ENCODE data around the gene CCBE1.

The CCBE1 gene

DNA sequence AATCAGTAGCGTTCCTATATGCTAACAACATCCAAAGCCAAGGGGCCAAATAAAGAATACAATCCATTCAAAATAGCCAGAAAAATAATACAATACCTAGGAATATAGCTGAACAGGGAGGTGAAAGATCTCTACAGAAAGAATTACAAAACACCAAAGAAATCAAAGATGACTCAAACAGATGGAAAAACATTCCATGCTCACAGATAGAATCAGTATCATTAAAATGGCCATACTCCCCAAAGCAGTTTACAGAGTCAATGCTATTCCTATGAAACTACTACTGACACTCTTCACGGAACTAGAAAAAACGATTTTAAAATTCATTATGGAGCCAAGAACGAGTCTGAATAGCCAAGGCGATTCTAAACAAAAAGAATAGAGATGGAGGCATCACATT, 57.4 kb downstream of the CCBE1 start:
- no peak for DNase-seq
- in situ Hi-C loops (cut with HindIII; ENCODE audit: low pct_ligation_motif_present, low pct_unique_long_range_greater_than_20kb, low sequenced_read_pairs): no loop called here

DNA sequence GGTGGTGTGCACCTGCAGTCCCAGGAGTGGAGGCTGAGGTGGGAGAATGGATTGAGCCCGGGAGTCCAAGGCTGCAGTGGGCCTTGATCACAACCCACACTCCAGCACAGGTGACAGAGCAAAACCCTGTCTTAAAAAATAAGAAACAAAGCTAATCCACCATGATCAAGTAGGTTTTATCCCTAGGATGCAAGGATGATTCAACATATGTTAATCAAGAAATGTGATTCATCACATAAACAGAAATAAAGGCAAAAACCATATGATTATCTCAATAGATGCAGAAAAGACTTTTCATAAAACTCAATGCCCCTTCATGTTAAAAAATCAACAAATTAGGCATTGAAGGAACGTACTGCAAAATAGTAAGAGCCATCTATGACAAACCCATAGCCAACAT, 58.1 kb downstream of the CCBE1 start:
- in situ Hi-C loops (cut with HindIII; ENCODE audit: low pct_ligation_motif_present, low pct_unique_long_range_greater_than_20kb, low sequenced_read_pairs): no loop called here
- no peak for DNase-seq

DNA sequence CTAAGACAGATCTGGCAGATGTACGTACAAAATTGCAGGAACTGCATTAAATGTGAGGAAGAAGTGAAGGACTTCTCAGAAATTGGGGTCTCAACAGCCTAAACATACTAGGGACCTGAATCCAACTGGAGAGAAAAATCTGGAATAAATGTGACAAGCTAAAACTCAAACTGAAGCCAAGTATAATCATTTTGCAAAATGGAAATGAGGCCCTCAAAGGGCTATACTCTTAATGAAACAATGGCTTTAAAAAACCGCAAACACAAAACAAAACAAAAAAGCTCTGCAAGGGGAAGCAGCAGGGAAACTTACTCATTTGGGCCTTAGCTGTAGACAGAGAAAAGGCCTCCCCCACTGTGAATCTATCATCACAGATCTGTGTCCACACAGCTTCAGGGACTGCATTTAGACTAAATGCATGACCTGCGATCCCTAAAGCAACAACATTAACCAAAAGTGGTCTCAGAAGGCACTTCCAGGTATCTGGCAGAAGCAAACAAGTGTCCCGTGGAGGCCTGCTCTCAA, 63.2 kb downstream of the CCBE1 start:
- in situ Hi-C loops (cut with HindIII; ENCODE audit: low pct_ligation_motif_present, low pct_unique_long_range_greater_than_20kb, low sequenced_read_pairs): no loop called here
- no peak for DNase-seq

DNA sequence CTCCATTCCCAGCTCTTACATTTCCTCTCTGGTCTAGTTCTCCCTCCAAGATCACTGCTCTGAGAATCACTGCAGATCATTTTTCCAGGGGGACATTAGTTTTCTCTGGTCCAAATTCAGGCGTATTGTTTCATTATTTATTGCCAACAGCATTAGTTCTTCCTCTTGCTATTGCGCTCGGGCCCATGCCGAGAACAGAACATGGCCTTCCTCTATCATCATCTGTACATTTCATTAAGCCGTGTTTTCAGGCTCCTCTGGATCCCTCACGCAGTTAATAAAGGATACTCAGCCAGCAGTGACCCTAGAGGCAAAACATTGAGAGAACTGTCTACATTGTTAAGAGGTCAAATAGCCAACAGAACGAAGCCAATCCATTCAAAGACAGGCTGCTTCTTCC, 63.9 kb downstream of the CCBE1 start:
- DNase-seq: no peak
- in situ Hi-C loops (cut with HindIII; ENCODE audit: low pct_ligation_motif_present, low pct_unique_long_range_greater_than_20kb, low sequenced_read_pairs): no loop called here

DNA sequence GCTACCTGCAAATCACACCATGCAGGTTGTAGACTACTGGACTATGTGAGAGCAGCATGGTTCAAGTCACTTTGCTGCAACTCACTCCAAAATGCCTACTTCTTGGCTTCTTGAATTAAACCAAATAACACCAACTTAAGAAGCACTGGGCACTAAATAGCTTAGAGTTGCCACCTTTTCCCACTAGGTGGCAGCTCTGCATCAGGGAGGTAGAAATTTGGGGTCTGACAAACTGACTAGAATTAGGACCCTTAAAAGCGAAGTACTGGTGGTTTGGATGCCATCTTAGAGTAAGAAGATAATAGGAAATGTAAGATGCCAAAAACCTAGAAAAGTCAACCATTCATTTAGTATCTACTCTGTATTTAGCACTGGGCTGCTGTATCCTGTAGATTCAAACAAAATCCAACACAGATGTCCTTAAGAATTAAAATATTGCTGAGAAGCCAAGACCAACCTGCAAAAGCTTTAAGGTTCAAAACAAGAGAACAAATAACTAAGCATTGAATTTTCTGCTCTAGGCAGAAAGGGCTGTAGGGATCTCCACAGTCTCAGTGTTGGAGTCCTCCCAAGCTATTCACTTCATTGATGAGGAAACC, 65.5 kb downstream of the CCBE1 start:
- DNase-seq: peak; percentile 32
- in situ Hi-C loops (cut with HindIII; ENCODE audit: low pct_ligation_motif_present, low pct_unique_long_range_greater_than_20kb, low sequenced_read_pairs): no loop called here

DNA sequence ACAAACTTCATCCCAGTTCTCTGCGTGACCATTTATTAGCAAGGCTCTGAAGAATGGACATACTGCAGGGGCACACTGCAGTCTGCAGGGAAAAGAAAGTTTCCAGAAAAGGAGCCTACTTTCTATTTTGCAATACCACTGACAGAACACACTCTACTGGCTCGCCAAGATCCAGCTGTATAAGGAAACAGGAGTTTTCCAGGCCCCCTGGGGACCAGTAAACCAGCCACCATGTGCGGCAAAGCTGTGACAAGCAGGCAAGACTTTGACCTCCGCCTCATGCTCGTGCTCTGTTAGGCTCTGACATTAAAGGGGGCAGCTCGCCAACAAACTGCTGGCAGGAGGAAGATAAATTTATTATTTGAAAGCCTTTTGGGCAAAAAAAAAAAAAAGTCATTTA, 67.3 kb downstream of the CCBE1 start:
- in situ Hi-C loops (cut with HindIII; ENCODE audit: low pct_ligation_motif_present, low pct_unique_long_range_greater_than_20kb, low sequenced_read_pairs): no loop called here
- no peak for DNase-seq

DNA sequence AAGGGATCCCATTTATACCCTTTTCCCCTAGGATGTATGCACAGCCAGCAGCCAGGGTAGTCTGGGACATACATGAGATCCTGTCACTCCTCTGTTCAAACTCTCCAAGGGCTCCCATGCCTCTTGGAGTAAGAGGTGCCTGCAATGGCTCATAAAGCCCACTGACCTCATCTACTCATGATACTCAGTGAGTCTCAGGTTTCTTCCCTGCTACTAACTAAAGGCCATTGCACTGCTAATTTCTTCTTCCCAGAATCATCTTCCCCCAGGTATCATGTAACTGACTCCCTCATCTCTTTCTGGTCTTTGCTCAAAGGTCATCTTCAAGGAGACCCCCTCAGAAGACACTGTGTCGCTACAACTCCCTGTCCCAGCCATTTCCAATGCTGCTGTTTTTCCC, 68.2 kb downstream of the CCBE1 start:
- DNase-seq: no peak
- in situ Hi-C loops (cut with HindIII; ENCODE audit: low pct_ligation_motif_present, low pct_unique_long_range_greater_than_20kb, low sequenced_read_pairs): no loop called here

DNA sequence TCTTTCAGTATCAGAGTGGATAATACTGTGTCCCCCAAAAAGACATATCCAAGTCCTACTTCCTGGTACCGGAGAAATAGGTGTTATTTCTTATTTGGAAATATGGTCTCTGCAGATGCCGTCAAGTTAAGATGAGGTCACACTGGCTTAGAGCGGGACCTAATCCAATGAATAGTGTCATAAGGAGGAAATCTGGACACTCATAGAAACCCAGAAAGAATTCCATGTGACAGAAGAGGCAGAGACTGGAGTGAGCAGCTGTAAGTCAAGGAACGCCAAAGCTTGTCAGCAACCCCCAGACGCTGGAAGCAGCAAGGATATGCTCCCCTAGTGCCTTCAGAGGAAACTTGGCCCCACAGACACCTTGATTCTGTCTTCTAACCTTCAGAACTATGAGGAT, 69.8 kb downstream of the CCBE1 start:
- no peak for DNase-seq
- in situ Hi-C loops (cut with HindIII; ENCODE audit: low pct_ligation_motif_present, low pct_unique_long_range_greater_than_20kb, low sequenced_read_pairs): no loop called here

DNA sequence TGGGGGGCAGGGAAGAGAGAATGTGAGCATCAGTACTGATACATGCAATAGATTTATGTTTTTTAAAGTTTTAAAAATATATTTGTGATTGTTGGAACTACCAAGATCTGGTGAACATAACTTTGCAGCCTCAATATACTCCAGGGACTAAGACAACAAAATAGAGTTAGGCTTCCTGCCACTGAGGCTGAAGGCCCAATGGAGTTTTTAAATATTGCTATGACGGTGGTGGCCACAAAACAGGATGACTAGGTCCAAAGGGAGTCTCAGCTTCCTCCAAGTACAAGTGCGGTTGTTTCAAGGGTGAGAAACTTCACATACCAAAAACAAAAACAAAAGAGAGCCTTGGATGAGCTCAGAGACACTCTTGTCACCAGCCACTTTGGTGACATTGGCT, 72.9 kb downstream of the CCBE1 start:
- DNase-seq: no peak
- in situ Hi-C loops (cut with HindIII; ENCODE audit: low pct_ligation_motif_present, low pct_unique_long_range_greater_than_20kb, low sequenced_read_pairs): no loop called here

DNA sequence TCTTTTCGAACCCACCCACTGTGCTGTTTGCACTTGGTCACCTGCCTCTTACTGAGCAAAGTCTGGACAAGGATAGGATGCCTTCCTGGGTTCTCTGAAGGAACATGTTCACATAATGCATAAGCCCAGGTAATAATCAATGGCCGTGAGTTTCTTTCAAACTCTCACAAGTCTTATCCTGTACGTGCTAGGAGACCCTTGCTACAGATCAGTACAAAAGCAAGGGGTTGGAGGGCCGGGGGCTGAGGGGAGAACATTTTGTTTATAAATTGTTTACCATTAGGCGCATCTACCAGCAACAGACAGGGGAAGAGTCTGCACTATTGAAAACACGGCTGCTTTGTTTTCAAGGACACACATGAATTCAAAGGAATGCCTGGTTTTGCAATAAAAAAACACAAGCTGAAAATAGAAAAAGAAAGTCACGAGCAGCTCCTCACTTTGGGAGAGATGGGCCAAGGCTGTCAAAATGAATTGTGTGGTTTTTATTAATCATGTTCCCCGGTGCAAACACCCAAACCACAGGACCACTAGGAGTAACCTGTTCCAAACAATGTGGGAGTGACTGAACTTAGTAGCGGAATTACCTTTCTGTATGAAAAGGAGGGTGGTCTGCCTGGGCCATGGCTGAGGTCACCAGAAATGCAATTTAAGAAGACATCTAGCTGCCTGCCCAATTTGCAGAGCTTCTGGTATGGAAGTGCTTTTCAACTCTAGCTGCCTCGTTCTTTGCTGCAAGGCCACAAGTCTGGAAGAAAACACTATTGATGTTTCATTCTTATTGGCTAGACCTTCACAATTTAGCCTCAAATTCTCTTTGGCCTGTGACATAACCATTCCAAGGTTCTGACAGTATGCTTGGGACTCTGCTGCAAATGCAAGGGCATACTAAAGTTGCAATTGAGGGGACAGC, 73.5 kb downstream of the CCBE1 start:
- in situ Hi-C loops (cut with HindIII; ENCODE audit: low pct_ligation_motif_present, low pct_unique_long_range_greater_than_20kb, low sequenced_read_pairs): no loop called here
- no peak for DNase-seq

DNA sequence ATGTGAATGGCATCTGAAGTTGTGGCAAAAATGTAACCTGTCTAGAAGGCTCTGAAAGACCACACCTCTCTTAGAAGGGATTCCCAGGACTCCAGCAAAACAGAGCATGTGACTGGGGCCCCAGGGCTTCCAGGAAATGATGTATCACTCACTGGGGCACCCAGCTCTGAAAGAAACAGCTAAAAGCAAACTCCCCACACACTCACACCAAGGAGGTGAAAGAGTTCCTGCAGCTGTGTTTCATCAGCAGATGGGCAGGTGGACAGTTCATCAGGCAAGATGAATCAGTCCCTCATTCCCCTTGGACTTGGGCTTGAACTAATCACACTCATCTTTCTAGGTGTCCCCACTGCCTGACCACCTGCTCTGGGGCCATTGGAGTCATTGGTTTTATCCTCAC, 76.2 kb downstream of the CCBE1 start:
- no peak for DNase-seq
- in situ Hi-C loops (cut with HindIII; ENCODE audit: low pct_ligation_motif_present, low pct_unique_long_range_greater_than_20kb, low sequenced_read_pairs): no loop called here

DNA sequence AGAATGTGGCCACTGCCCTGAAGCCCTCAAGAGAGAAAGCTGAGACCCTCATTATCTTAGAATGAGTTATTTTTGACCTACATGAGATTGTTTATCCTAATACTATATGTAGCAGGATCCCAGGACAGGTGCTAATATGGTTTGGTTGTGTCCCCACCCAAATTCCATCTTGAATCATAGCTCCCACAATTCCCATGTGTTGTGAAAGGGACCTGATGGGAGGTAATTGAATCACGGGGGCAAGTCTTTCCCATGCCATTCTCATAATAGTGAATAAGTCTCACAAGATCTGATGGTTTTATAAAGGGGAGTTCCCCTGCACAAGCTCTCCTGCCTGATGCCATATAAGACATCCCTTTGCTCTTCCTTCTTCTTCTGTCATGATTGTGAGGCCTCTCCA, 76.8 kb downstream of the CCBE1 start:
- DNase-seq: no peak
- in situ Hi-C loops (cut with HindIII; ENCODE audit: low pct_ligation_motif_present, low pct_unique_long_range_greater_than_20kb, low sequenced_read_pairs): no loop called here

DNA sequence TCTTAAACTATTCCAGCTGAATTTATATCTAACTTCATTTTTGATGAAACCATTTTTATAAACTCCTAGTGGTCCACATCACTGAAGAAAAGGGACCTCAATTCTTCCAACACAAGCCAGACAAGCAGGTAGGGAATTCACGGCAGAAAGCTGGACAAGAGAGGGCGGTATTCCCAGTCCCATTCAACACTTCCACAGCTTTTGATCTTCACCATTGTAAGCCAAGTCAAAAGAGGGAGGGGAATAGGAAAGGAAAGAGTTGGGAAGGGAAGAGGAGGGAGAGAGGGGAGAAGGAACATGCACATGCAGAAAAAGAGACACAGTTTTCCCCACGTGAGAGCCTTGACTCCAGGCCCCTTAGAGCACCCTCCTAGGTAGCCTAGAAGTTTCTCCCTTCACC, 77.4 kb downstream of the CCBE1 start:
- in situ Hi-C loops (cut with HindIII; ENCODE audit: low pct_ligation_motif_present, low pct_unique_long_range_greater_than_20kb, low sequenced_read_pairs): no loop called here
- no peak for DNase-seq

DNA sequence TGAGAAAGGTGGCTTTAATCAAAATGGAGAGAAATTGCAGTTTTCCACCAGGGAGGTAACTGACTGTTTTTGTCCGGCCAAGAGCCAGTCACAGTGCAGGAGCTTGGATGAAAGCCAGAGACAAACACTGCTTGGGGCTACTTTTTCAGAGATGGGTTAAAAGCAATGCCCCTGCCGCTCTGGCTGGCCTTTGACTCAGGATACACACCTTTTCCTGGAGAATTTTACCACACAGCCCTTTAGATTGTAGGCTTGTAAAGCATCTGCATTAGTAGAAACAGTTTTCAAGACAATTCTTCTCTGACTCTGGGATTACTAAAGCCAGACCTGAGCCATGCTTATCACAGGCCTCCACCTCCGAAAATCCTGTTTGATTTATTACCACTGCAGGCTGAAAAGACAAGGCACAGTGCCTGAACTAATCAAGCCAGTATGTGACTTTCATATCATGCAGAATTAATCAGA, 79.7 kb downstream of the CCBE1 start:
- DNase-seq: no peak

DNA sequence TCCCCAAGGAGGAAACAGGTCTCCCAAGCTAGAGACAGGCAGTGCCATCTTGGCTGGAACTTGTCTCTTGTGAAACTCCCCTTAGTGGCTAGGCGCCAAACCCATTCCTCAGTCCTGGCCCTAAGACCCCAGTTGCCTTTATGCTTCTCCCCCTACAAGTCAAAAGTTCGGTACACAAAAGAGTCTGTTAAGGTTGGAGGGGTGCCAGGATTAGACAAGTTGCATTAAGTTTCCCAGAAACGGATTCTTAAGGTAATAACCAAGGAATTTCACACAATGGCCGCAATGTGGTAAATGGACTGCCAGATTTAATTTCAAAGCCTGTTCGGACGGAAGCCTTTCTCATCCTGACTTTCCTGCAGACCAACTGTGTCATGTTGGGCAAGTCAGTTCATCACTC, 80.7 kb downstream of the CCBE1 start:
- no peak for DNase-seq
- in situ Hi-C loops (cut with HindIII; ENCODE audit: low pct_ligation_motif_present, low pct_unique_long_range_greater_than_20kb, low sequenced_read_pairs): no loop called here

More for the DNA sequence above, 79.7 kb downstream of the CCBE1 start:
- in situ Hi-C loops (cut with HindIII; ENCODE audit: low pct_ligation_motif_present, low pct_unique_long_range_greater_than_20kb, low sequenced_read_pairs): no loop called here

DNA sequence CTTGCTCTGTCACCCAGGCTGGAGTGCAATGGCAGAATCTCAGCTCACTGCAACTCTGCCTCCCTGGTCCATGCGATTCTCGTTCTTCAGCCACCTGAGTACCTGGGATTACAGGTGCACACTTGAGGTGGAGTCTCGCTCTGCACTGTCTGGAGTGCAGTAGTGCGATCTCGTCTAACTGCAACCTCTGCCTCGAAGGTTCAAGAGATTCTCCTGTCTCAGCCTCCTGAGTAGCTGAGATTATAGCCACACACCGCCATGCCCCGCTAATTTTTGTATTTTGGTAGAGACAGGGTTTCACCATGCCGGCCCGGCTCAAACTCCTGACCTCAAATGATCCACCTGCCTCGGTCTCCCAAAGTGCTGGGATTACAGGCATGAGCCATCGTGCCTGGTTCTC, 83.3 kb downstream of the CCBE1 start:
- no peak for DNase-seq
- in situ Hi-C loops (cut with HindIII; ENCODE audit: low pct_ligation_motif_present, low pct_unique_long_range_greater_than_20kb, low sequenced_read_pairs): no loop called here

DNA sequence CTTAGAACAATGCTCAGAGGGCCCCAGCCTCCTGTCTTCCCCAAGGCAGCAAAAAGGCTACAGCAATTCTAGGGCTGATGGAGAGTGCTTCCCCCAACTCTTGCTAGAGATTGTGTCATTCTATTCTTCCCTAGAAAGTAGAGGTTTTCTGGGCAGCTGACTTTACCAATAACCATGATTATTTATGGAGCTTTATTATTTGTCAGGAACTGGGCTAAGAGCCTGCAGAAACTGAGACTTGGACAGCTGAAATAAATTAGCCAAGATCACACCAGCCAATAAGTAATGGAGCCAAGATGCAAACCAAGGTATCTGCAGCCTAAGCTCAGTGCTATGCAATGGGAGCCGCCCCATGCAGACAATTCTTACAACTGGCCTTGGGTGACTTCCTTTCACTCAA, 84.8 kb downstream of the CCBE1 start:
- DNase-seq: no peak
- in situ Hi-C loops (cut with HindIII; ENCODE audit: low pct_ligation_motif_present, low pct_unique_long_range_greater_than_20kb, low sequenced_read_pairs): no loop called here

DNA sequence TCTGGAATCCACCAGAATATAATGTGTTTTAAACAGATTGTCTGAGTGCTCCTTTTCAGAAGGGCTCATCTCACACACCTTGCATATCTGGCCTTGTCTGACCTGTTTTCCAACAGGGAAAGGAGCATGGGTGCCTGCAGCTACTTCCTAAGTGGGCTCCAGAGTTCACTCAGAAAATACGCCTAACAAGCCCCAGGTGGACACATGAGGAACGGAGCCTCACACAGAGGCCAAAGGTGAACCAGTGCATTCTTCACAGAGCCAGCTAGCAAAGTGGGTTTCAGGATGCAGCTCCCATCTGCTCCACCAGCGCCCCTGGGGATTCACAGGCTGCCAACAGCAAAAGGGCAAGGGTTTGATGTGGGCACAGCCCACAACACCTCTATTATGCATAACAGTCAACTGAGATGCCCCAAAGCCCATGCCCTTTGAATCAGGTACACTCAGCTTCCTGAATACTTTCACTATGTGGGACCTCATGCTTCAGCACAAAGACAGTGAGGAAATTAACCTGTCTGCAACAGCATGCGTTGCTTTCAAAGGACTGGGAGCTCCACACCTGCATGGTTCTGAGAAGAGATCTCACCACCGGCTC, 86.6 kb downstream of the CCBE1 start:
- in situ Hi-C loops (cut with HindIII; ENCODE audit: low pct_ligation_motif_present, low pct_unique_long_range_greater_than_20kb, low sequenced_read_pairs): no loop called here
- no peak for DNase-seq

DNA sequence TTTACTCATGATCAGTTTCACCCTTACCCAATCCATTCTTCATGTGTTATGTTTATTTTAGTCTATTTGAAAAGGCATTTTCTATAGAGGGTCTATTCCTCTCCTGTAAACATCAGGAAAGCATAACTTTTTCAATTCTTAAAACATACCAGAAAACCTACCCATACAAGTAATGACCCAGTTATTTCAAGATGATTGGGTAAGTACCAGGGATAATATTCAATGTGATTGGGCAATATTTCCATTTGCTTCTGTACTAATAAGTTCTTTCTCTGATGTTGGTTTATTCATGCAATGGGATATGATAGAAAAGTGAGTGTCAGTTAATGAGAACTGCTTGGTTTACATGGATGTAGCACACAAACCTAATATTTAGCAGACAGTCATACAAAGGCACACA, 87.6 kb downstream of the CCBE1 start:
- DNase-seq: no peak
- in situ Hi-C loops (cut with HindIII; ENCODE audit: low pct_ligation_motif_present, low pct_unique_long_range_greater_than_20kb, low sequenced_read_pairs): no loop called here

DNA sequence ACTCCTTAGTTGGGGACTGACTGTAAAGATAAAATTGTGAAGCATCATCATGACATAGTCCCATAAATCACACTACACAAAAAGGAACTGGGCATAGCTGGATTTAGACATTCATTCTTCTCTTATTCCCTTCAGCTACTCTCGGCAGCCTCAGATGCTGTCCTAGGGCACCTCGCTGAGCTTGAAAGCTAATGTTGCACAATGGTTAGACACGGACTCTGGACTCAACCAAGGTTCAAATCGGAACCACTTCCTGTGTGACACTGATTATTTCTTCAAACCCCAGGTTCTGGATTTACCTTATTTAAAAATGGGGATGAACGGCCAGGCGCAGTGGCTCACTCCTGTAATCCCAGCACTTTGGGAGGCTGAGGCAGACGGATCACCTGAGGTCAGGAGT, 89.8 kb downstream of the CCBE1 start:
- in situ Hi-C loops (cut with HindIII; ENCODE audit: low pct_ligation_motif_present, low pct_unique_long_range_greater_than_20kb, low sequenced_read_pairs): no loop called here
- DNase-seq: no peak
